ENCODE results near the gene LRP5.

LRP5 gene

GRCh38 chr11:68312117-68312779, at the start of gene LRP5:
TSS of gene LRP5 (plus strand) at chr11:68312591. CDS start at chr11:68312715, 124 bp downstream.
- no peak for FAIRE-seq

- FAIRE-seq = no peak
Observed at GRCh38 chr11:68263444-68264035, 48.9 kb upstream of the LRP5 start.

- FAIRE-seq = no peak
Observed at GRCh38 chr11:68264244-68264643, 48.1 kb upstream of the LRP5 start.

GRCh38 chr11:68264741-68265540, 47.5 kb upstream of the LRP5 start:
- FAIRE-seq = no peak

- FAIRE-seq = no peak
Observed at GRCh38 chr11:68266121-68266891, 46.1 kb upstream of the LRP5 start.

- FAIRE-seq = no peak
Observed at GRCh38 chr11:68266936-68267880, 45.2 kb upstream of the LRP5 start.

- no peak for FAIRE-seq
Observed at GRCh38 chr11:68267881-68268240, 44.5 kb upstream of the LRP5 start.

- no peak for FAIRE-seq
Observed at GRCh38 chr11:68269414-68270081, 42.8 kb upstream of the LRP5 start.

- no peak for FAIRE-seq
Observed at GRCh38 chr11:68270196-68271022, 42.0 kb upstream of the LRP5 start.

GRCh38 chr11:68271023-68271780, 41.2 kb upstream of the LRP5 start:
- no peak for FAIRE-seq

GRCh38 chr11:68271781-68272608, 40.4 kb upstream of the LRP5 start, which contains the start of gene C11orf24:
TSS of gene C11orf24 (minus strand) at chr11:68271973. CDS start at chr11:68263767, 8,206 bp downstream.
- FAIRE-seq = no peak

GRCh38 chr11:68273026-68273738, 39.2 kb upstream of the LRP5 start:
- no peak for FAIRE-seq

- FAIRE-seq = no peak
Observed at GRCh38 chr11:68274306-68274705, 38.1 kb upstream of the LRP5 start.

GRCh38 chr11:68275721-68276507, 36.5 kb upstream of the LRP5 start:
- no peak for FAIRE-seq

GRCh38 chr11:68276861-68277260, 35.5 kb upstream of the LRP5 start:
- no peak for FAIRE-seq

- FAIRE-seq = no peak
Observed at GRCh38 chr11:68279676-68280075, 32.7 kb upstream of the LRP5 start.

All from islet of Langerhans (tissue), 1 donor.